Liver (tissue), 9 donors: ENCODE measurements around the gene ANKRD16. TPM values are rescaled to one million over a fixed set of nuclear protein-coding genes. Genes with fewer than 3 reads are reported as not detected.

Source experiments
- DNase-seq: peaks from one replicate; pipeline ENCODE4 v3.0.0-alpha.2; 2017; ENCODE audit warnings: low spot score
- H3K27ac ChIP-seq, 2 donors: one replicate each; pipeline ENCODE4 v1.7.0; 2013; ENCODE audit warnings: inconsistent platforms in 2 of 2, low read length in 2 of 2, control low read depth in 1 of 2, low read depth in 1 of 2, mild to moderate bottlenecking in 1 of 2
- H3K27me3 ChIP-seq, 4 donors: one replicate each; pipeline versions ENCODE4 v1.6.1 to v1.7.0; 2013; ENCODE audit warnings: low read length in 3 of 4, inconsistent platforms in 1 of 4, mild to moderate bottlenecking in 1 of 4, moderate library complexity in 1 of 4; ENCODE audit not compliant: control insufficient read depth in 4 of 4, insufficient read depth in 4 of 4
- H3K36me3 ChIP-seq, 4 donors: one replicate each; pipeline versions ENCODE4 v1.6.1 to v1.7.0; 2013; ENCODE audit warnings: low read length in 3 of 4, mild to moderate bottlenecking in 3 of 4, low read depth in 1 of 4, moderate library complexity in 1 of 4; ENCODE audit not compliant: control insufficient read depth in 4 of 4, insufficient read depth in 3 of 4
- H3K4me1 ChIP-seq, 4 donors: one replicate each; pipeline versions ENCODE4 v1.6.1 to v1.7.0; 2013; ENCODE audit warnings: low read length in 3 of 4, mild to moderate bottlenecking in 3 of 4, moderate library complexity in 1 of 4; ENCODE audit not compliant: control insufficient read depth in 4 of 4, insufficient read depth in 4 of 4
- H3K4me3 ChIP-seq, 3 donors: one replicate each; pipeline versions ENCODE4 v1.6.1 to v1.7.0; 2013; ENCODE audit warnings: low read length in 3 of 3, control low read depth in 1 of 3, low read depth in 1 of 3, mild to moderate bottlenecking in 1 of 3
- H3K9ac ChIP-seq, 2 donors: one replicate each; pipeline ENCODE4 v1.7.0; 2013; ENCODE audit warnings: low read length in 2 of 2, mild to moderate bottlenecking in 2 of 2, moderate library complexity in 2 of 2, control low read depth in 1 of 2, low read depth in 1 of 2
- H3K9me3 ChIP-seq, 4 donors: one replicate each; pipeline versions ENCODE4 v1.6.1 to v1.7.0; 2013; ENCODE audit warnings: low read length in 3 of 4; ENCODE audit not compliant: control insufficient read depth in 4 of 4
- ATF3 ChIP-seq: IDR thresholded peaks from 2 replicates; pipeline ENCODE4 v1.6.1; 2016; ENCODE audit warnings: antibody characterized with exemption
- EGR1 ChIP-seq, 2 donors: IDR thresholded peaks; 2 replicates each; pipeline ENCODE4 v1.6.1; 2016 to 2018; ENCODE audit warnings: antibody characterized with exemption in 2 of 2, low read depth in 2 of 2
- FOXA1 ChIP-seq: IDR thresholded peaks from 2 replicates; pipeline ENCODE4 v1.6.1; 2016; ENCODE audit warnings: antibody characterized with exemption
- FOXA2 ChIP-seq: IDR thresholded peaks from 2 replicates; pipeline ENCODE4 v1.6.1; 2016; ENCODE audit warnings: antibody characterized with exemption
- GABPA ChIP-seq, 2 donors: IDR thresholded peaks in 1 of 2; conservative IDR thresholded peaks in 1 of 2; 2 replicates each; pipeline ENCODE4 v1.6.1; 2016; ENCODE audit warnings: antibody characterized with exemption in 2 of 2, mild to moderate bottlenecking in 1 of 2, moderate library complexity in 1 of 2
- HNF4A ChIP-seq, 2 donors: conservative IDR thresholded peaks; 2 replicates each; pipeline ENCODE4 v1.6.1; 2016; ENCODE audit warnings: antibody characterized with exemption in 2 of 2, mild to moderate bottlenecking in 2 of 2
- HNF4G ChIP-seq: IDR thresholded peaks from 2 replicates; pipeline ENCODE4 v1.6.1; 2016; ENCODE audit warnings: antibody characterized with exemption
- JUND ChIP-seq, 2 donors: IDR thresholded peaks; 2 replicates each; pipeline ENCODE4 v1.6.1; 2016; ENCODE audit warnings: antibody characterized with exemption in 2 of 2
- RAD21 ChIP-seq, 2 donors: IDR thresholded peaks; 2 replicates each; pipeline ENCODE4 v1.6.1; 2016; ENCODE audit warnings: antibody characterized with exemption in 2 of 2, mild to moderate bottlenecking in 2 of 2
- REST ChIP-seq: IDR thresholded peaks from 2 replicates; pipeline ENCODE4 v1.6.1; 2016; ENCODE audit warnings: antibody characterized with exemption, mild to moderate bottlenecking
- RXRA ChIP-seq, 2 donors: IDR thresholded peaks; 2 replicates each; pipeline ENCODE4 v1.6.1; 2017 to 2018; ENCODE audit warnings: antibody characterized with exemption in 2 of 2, mild to moderate bottlenecking in 1 of 2
- SP1 ChIP-seq: IDR thresholded peaks from 2 replicates; pipeline ENCODE4 v1.6.1; 2018; ENCODE audit warnings: antibody characterized with exemption, mild to moderate bottlenecking
- TAF1 ChIP-seq: conservative IDR thresholded peaks from 2 replicates; pipeline ENCODE4 v1.6.1; 2016; ENCODE audit warnings: antibody characterized with exemption, mild to moderate bottlenecking
- YY1 ChIP-seq: IDR thresholded peaks from 2 replicates; pipeline ENCODE4 v1.6.1; 2016; ENCODE audit warnings: antibody characterized with exemption, mild to moderate bottlenecking
- ZBTB33 ChIP-seq: IDR thresholded peaks from 2 replicates; pipeline ENCODE4 v1.6.1; 2016; ENCODE audit warnings: antibody characterized with exemption
- WGBS: extraction: QIAGEN DNeasy Blood & Tissue Kit; methylation state at CpG from one replicate; pipeline ENCODE4 v1.1.7; 2013; 5-methylcytosine and 5-hydroxymethylcytosine counted together
- polyA plus RNA-seq, 2 donors: library from polyadenylated mRNA; stranded (reverse) in 1 of 2; unstranded in 1 of 2; fragments of 200-250 nt in 1 of 2; fragments of >200 nt in 1 of 2; fragmentation: Nextera tagmentation in 1 of 2; extraction: Ambion mirVana in 1 of 2; gene quantifications; one replicate each; pipeline versions ENCODE4 v1.2.1 to v1.2.3, GENCODE V29; 2013 to 2015
- total RNA-seq, 2 donors: library from RNA; depleted of rRNA; stranded (reverse); fragments of >200 nt; gene quantifications; one replicate each; pipeline ENCODE4 v1.2.3, GENCODE V29; 2014
- TF ChIP-seq, protein P1 (sequence below): fragments of 150-350 bp; IDR thresholded peaks from 2 replicates; pipeline ENCODE4 v1.5.1; 2017; ENCODE audit warnings: improper control_type of control experiment, low read depth, low read length; ENCODE audit not compliant: missing input control
- TF ChIP-seq, protein P2 (sequence below): IDR thresholded peaks from 2 replicates; pipeline ENCODE4 v1.6.1; 2016; ENCODE audit warnings: antibody characterized with exemption
- donor health status: healthy.
- donor health status: healthy.
- donor health status: healthy.
- donor health status: healthy.
- donor health status: healthy.

The ANKRD16 gene
- total and polyA plus RNA-seq, 4 donors = 1.1 to 3.6 (median 2.3) TPM

DNA sequence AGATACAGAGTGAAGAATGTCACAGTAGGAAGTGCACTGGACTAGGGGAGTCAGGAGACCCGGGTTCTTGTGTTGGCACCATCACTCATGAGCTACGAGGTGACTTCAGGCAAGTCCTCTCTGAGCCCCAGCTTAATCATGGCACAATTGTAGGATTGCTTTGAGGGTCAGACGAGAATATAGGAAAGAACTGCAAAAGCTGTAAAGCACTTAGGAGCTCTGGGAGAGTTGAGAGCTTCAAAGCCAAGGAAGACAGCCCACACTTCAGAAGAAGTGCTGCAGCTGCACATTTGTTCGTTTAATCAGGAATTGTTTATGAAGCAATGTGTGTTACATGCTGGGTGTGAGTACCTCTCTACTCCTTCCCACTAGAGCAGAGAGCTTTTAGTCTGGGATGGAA is 4.7 kb upstream of the ANKRD16 start:
- TF ChIP-seq EGR1 (IDR thresholded peaks at IDR 0.05; ENCODE audit: low read depth in 2 of 2) (no peak), SP1 (no peak), YY1 (no peak), JUND (IDR thresholded peaks at IDR 0.05) (no peak), FOXA2 (no peak)
- H3K27ac ChIP-seq = no peak overlapping the region
- peaks cover 4 to 18% (median 11%) of the 10 kb centered on the region in 4 donors for H3K4me1 ChIP-seq
- H3K36me3 ChIP-seq = peaks cover 5 to 26% (median 16%) of the 10 kb centered on the region in 4 donors
- no peak for DNase-seq
- no peak overlapping the region for H3K4me3 ChIP-seq
- no peak overlapping the region for H3K9ac ChIP-seq
- H3K27me3 ChIP-seq = no peaks in the 10 kb centered on the region
- peaks cover 0 to 4% (median 0%) of the 10 kb centered on the region in 4 donors for H3K9me3 ChIP-seq
- 85% methylated on average over 4 of the region's 4 CpGs for WGBS

GRCh38 chr10:5893321-5893720 is 3.6 kb upstream of the ANKRD16 start:
- TF ChIP-seq RAD21 (IDR thresholded peaks at IDR 0.05) (no peak), FOXA2 (no peak), JUND (IDR thresholded peaks at IDR 0.05) (no peak), YY1 (no peak), SP1 (no peak), FOXA1 (no peak), ZBTB33 (no peak), REST (no peak), TAF1 (no peak), EGR1 (IDR thresholded peaks at IDR 0.05; ENCODE audit: low read depth in 2 of 2) (no peak), GABPA (IDR thresholded peaks at IDR 0.05 in 1 of 2, conservative IDR thresholded peaks at IDR 0.05 in 1 of 2) (no peak), RXRA (IDR thresholded peaks at IDR 0.05) (no peak), ATF3 (no peak), HNF4G (no peak), HNF4A (conservative IDR thresholded peaks at IDR 0.05) (no peak)
- TF ChIP-seq, protein P1, sequence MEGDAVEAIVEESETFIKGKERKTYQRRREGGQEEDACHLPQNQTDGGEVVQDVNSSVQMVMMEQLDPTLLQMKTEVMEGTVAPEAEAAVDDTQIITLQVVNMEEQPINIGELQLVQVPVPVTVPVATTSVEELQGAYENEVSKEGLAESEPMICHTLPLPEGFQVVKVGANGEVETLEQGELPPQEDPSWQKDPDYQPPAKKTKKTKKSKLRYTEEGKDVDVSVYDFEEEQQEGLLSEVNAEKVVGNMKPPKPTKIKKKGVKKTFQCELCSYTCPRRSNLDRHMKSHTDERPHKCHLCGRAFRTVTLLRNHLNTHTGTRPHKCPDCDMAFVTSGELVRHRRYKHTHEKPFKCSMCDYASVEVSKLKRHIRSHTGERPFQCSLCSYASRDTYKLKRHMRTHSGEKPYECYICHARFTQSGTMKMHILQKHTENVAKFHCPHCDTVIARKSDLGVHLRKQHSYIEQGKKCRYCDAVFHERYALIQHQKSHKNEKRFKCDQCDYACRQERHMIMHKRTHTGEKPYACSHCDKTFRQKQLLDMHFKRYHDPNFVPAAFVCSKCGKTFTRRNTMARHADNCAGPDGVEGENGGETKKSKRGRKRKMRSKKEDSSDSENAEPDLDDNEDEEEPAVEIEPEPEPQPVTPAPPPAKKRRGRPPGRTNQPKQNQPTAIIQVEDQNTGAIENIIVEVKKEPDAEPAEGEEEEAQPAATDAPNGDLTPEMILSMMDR = no peak
- TF ChIP-seq, protein P2, sequence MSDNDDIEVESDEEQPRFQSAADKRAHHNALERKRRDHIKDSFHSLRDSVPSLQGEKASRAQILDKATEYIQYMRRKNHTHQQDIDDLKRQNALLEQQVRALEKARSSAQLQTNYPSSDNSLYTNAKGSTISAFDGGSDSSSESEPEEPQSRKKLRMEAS = no peak
- H3K36me3 ChIP-seq = peaks cover 5 to 26% (median 15%) of the 10 kb centered on the region in 4 donors
- no peak overlapping the region for H3K27ac ChIP-seq
- WGBS = 80% methylated on average over 2 of the region's 2 CpGs
- H3K9me3 ChIP-seq = peaks cover 0 to 4% (median 0%) of the 10 kb centered on the region in 4 donors
- DNase-seq = no peak
- H3K9ac ChIP-seq = no peak overlapping the region
- H3K4me3 ChIP-seq = no peak overlapping the region
- peaks cover 4 to 25% (median 16%) of the 10 kb centered on the region in 4 donors for H3K4me1 ChIP-seq
- H3K27me3 ChIP-seq = no peaks in the 10 kb centered on the region
